HG02938 (cell line): ENCODE measurements around the gene SIGLECL1.

Source experiments
- ATAC-seq: cut with Tn5 transposase; IDR thresholded peaks from one replicate; pipeline ENCODE4 v1.9.1; 2021; ENCODE audit warnings: mild to moderate bottlenecking, moderate library complexity; ENCODE audit not compliant: unreplicated experiment

SIGLECL1 gene

GRCh38 chr19:51252306-51253079 lies 1.6 kb downstream of the SIGLECL1 start:
- no peak for ATAC-seq

- no peak for ATAC-seq
These were observed 2.4 kb downstream of the SIGLECL1 start for GRCh38 chr19:51253088-51253806.

- ATAC-seq, result no peak
These were observed 5.3 kb downstream of the SIGLECL1 start for GRCh38 chr19:51256155-51256625.

- ATAC-seq, result no peak
These were observed 6.6 kb downstream of the SIGLECL1 start for GRCh38 chr19:51257471-51257870.

GRCh38 chr19:51258165-51259160 lies 7.6 kb downstream of the SIGLECL1 start:
- no peak for ATAC-seq

GRCh38 chr19:51259348-51260245 lies 8.7 kb downstream of the SIGLECL1 start:
- ATAC-seq, result no peak

GRCh38 chr19:51263808-51264207 lies 12.9 kb downstream of the SIGLECL1 start:
- ATAC-seq, result no peak

- ATAC-seq, result no peak
These were observed 20.2 kb downstream of the SIGLECL1 start for GRCh38 chr19:51271067-51271466.

GRCh38 chr19:51272183-51272810 lies 21.4 kb downstream of the SIGLECL1 start:
- no peak for ATAC-seq

GRCh38 chr19:51274049-51274770 lies 23.3 kb downstream of the SIGLECL1 start:
- no peak for ATAC-seq

- no peak for ATAC-seq
These were observed 26.2 kb downstream of the SIGLECL1 start for GRCh38 chr19:51277112-51277511.

- ATAC-seq, result no peak
These were observed 31.5 kb downstream of the SIGLECL1 start for GRCh38 chr19:51282335-51282734.

- ATAC-seq, result no peak
These were observed 34.8 kb downstream of the SIGLECL1 start for GRCh38 chr19:51285682-51286081.

GRCh38 chr19:51289635-51290034 lies 38.8 kb downstream of the SIGLECL1 start:
- no peak for ATAC-seq

- no peak for ATAC-seq
These were observed 42.1 kb downstream of the SIGLECL1 start for GRCh38 chr19:51292971-51293370.

GRCh38 chr19:51293571-51294210 lies 42.8 kb downstream of the SIGLECL1 start:
- ATAC-seq, result no peak

- no peak for ATAC-seq
These were observed 43.5 kb downstream of the SIGLECL1 start for GRCh38 chr19:51294211-51294976.

GRCh38 chr19:51294977-51295375 lies 44.1 kb downstream of the SIGLECL1 start:
- no peak for ATAC-seq
